Measurements from ENCODE around the gene POU6F1.

Gene POU6F1

GRCh38 chr12:51205350-51205749 lies 12.5 kb downstream of the POU6F1 start:
- H3K27ac ChIP-seq (ENCODE audit: low read depth, low read length): no peak overlapping the region
- no peaks in the 10 kb centered on the region for H3K27me3 ChIP-seq (ENCODE audit: control insufficient read depth, insufficient read depth, low read length)
- H3K9ac ChIP-seq (ENCODE audit: low read length): no peak overlapping the region
- H3K4me3 ChIP-seq (ENCODE audit: low read length): no peak overlapping the region
- peaks cover 2% of the 10 kb centered on the region for H3K36me3 ChIP-seq (ENCODE audit: control insufficient read depth, insufficient read depth, low read length)
- no peaks in the 10 kb centered on the region for H3K4me1 ChIP-seq (ENCODE audit: control insufficient read depth, insufficient read depth, low read length)

GRCh38 chr12:51202718-51203117 lies 15.1 kb downstream of the POU6F1 start:
- H3K4me3 ChIP-seq (ENCODE audit: low read length): no peak overlapping the region
- no peaks in the 10 kb centered on the region for H3K4me1 ChIP-seq (ENCODE audit: control insufficient read depth, insufficient read depth, low read length)
- H3K36me3 ChIP-seq (ENCODE audit: control insufficient read depth, insufficient read depth, low read length): peaks cover 2% of the 10 kb centered on the region
- no peaks in the 10 kb centered on the region for H3K27me3 ChIP-seq (ENCODE audit: control insufficient read depth, insufficient read depth, low read length)
- no peak overlapping the region for H3K27ac ChIP-seq (ENCODE audit: low read depth, low read length)
- no peak overlapping the region for H3K9ac ChIP-seq (ENCODE audit: low read length)

- peaks cover 3% of the 10 kb centered on the region for H3K36me3 ChIP-seq (ENCODE audit: control insufficient read depth, insufficient read depth, low read length)
- H3K4me3 ChIP-seq (ENCODE audit: low read length): no peak overlapping the region
- H3K9ac ChIP-seq (ENCODE audit: low read length): no peak overlapping the region
- H3K4me1 ChIP-seq (ENCODE audit: control insufficient read depth, insufficient read depth, low read length): no peaks in the 10 kb centered on the region
- H3K27ac ChIP-seq (ENCODE audit: low read depth, low read length): no peak overlapping the region
- H3K27me3 ChIP-seq (ENCODE audit: control insufficient read depth, insufficient read depth, low read length): no peaks in the 10 kb centered on the region
Measured at GRCh38 chr12:51200806-51201205, 17.1 kb downstream of the POU6F1 start.

- Histone ChIP-seq H3K9ac (ENCODE audit: low read length) (no peak overlapping the region), H3K4me1 (ENCODE audit: control insufficient read depth, insufficient read depth, low read length) (no peaks in the 10 kb centered on the region), H3K27me3 (ENCODE audit: control insufficient read depth, insufficient read depth, low read length) (no peaks in the 10 kb centered on the region), H3K36me3 (ENCODE audit: control insufficient read depth, insufficient read depth, low read length) (peaks cover 3% of the 10 kb centered on the region), H3K27ac (ENCODE audit: low read depth, low read length) (no peak overlapping the region), H3K4me3 (ENCODE audit: low read length) (no peak overlapping the region)
Measured at GRCh38 chr12:51200156-51200555, 17.7 kb downstream of the POU6F1 start.

- peaks cover 3% of the 10 kb centered on the region for H3K36me3 ChIP-seq (ENCODE audit: control insufficient read depth, insufficient read depth, low read length)
- no peaks in the 10 kb centered on the region for H3K4me1 ChIP-seq (ENCODE audit: control insufficient read depth, insufficient read depth, low read length)
- no peak overlapping the region for H3K27ac ChIP-seq (ENCODE audit: low read depth, low read length)
- H3K4me3 ChIP-seq (ENCODE audit: low read length): no peak overlapping the region
- no peak overlapping the region for H3K9ac ChIP-seq (ENCODE audit: low read length)
- H3K27me3 ChIP-seq (ENCODE audit: control insufficient read depth, insufficient read depth, low read length): no peaks in the 10 kb centered on the region
Measured at GRCh38 chr12:51199366-51199945, 18.4 kb downstream of the POU6F1 start.

GRCh38 chr12:51198568-51199365 lies 19.1 kb downstream of the POU6F1 start:
- no peak overlapping the region for H3K27ac ChIP-seq (ENCODE audit: low read depth, low read length)
- H3K9ac ChIP-seq (ENCODE audit: low read length): no peak overlapping the region
- H3K36me3 ChIP-seq (ENCODE audit: control insufficient read depth, insufficient read depth, low read length): peaks cover 3% of the 10 kb centered on the region

GRCh38 chr12:51197736-51198567 lies 19.9 kb downstream of the POU6F1 start:
- H3K36me3 ChIP-seq (ENCODE audit: control insufficient read depth, insufficient read depth, low read length): peaks cover 3% of the 10 kb centered on the region
- no peaks in the 10 kb centered on the region for H3K27me3 ChIP-seq (ENCODE audit: control insufficient read depth, insufficient read depth, low read length)
- H3K4me3 ChIP-seq (ENCODE audit: low read length): no peak overlapping the region
- no peak overlapping the region for H3K27ac ChIP-seq (ENCODE audit: low read depth, low read length)
- no peaks in the 10 kb centered on the region for H3K4me1 ChIP-seq (ENCODE audit: control insufficient read depth, insufficient read depth, low read length)
- no peak overlapping the region for H3K9ac ChIP-seq (ENCODE audit: low read length)

More at GRCh38 chr12:51198568-51199365, 19.1 kb downstream of the POU6F1 start:
- Histone ChIP-seq H3K4me3 (ENCODE audit: low read length) (no peak overlapping the region), H3K27me3 (ENCODE audit: control insufficient read depth, insufficient read depth, low read length) (no peaks in the 10 kb centered on the region), H3K4me1 (ENCODE audit: control insufficient read depth, insufficient read depth, low read length) (no peaks in the 10 kb centered on the region)

- no peaks in the 10 kb centered on the region for H3K4me1 ChIP-seq (ENCODE audit: control insufficient read depth, insufficient read depth, low read length)
- no peak overlapping the region for H3K4me3 ChIP-seq (ENCODE audit: low read length)
- H3K36me3 ChIP-seq (ENCODE audit: control insufficient read depth, insufficient read depth, low read length): peaks cover 6% of the 10 kb centered on the region
- H3K27ac ChIP-seq (ENCODE audit: low read depth, low read length): no peak overlapping the region
- no peak overlapping the region for H3K9ac ChIP-seq (ENCODE audit: low read length)
- H3K27me3 ChIP-seq (ENCODE audit: control insufficient read depth, insufficient read depth, low read length): no peaks in the 10 kb centered on the region
Measured at GRCh38 chr12:51196547-51196946, 21.3 kb downstream of the POU6F1 start.

GRCh38 chr12:51195841-51196240 lies 22.0 kb downstream of the POU6F1 start:
- no peaks in the 10 kb centered on the region for H3K4me1 ChIP-seq (ENCODE audit: control insufficient read depth, insufficient read depth, low read length)
- H3K4me3 ChIP-seq (ENCODE audit: low read length): no peak overlapping the region
- H3K36me3 ChIP-seq (ENCODE audit: control insufficient read depth, insufficient read depth, low read length): peaks cover 10% of the 10 kb centered on the region
- no peaks in the 10 kb centered on the region for H3K27me3 ChIP-seq (ENCODE audit: control insufficient read depth, insufficient read depth, low read length)
- H3K27ac ChIP-seq (ENCODE audit: low read depth, low read length): no peak overlapping the region
- H3K9ac ChIP-seq (ENCODE audit: low read length): no peak overlapping the region

GRCh38 chr12:51192284-51192671 lies 25.6 kb downstream of the POU6F1 start:
- Histone ChIP-seq H3K27me3 (ENCODE audit: control insufficient read depth, insufficient read depth, low read length) (no peaks in the 10 kb centered on the region), H3K4me3 (ENCODE audit: low read length) (no peak overlapping the region), H3K27ac (ENCODE audit: low read depth, low read length) (no peak overlapping the region), H3K9ac (ENCODE audit: low read length) (no peak overlapping the region), H3K4me1 (ENCODE audit: control insufficient read depth, insufficient read depth, low read length) (no peaks in the 10 kb centered on the region), H3K36me3 (ENCODE audit: control insufficient read depth, insufficient read depth, low read length) (peaks cover 12% of the 10 kb centered on the region)

- no peak overlapping the region for H3K4me3 ChIP-seq (ENCODE audit: low read length)
- H3K36me3 ChIP-seq (ENCODE audit: control insufficient read depth, insufficient read depth, low read length): peaks cover 12% of the 10 kb centered on the region
- no peaks in the 10 kb centered on the region for H3K4me1 ChIP-seq (ENCODE audit: control insufficient read depth, insufficient read depth, low read length)
- no peak overlapping the region for H3K9ac ChIP-seq (ENCODE audit: low read length)
- H3K27me3 ChIP-seq (ENCODE audit: control insufficient read depth, insufficient read depth, low read length): no peaks in the 10 kb centered on the region
- no peak overlapping the region for H3K27ac ChIP-seq (ENCODE audit: low read depth, low read length)
Measured at GRCh38 chr12:51191516-51192283, 26.2 kb downstream of the POU6F1 start.

GRCh38 chr12:51190820-51191219 lies 27.0 kb downstream of the POU6F1 start:
- Histone ChIP-seq H3K9ac (ENCODE audit: low read length) (no peak overlapping the region), H3K27me3 (ENCODE audit: control insufficient read depth, insufficient read depth, low read length) (no peaks in the 10 kb centered on the region), H3K4me1 (ENCODE audit: control insufficient read depth, insufficient read depth, low read length) (no peaks in the 10 kb centered on the region), H3K36me3 (ENCODE audit: control insufficient read depth, insufficient read depth, low read length) (peaks cover 12% of the 10 kb centered on the region), H3K27ac (ENCODE audit: low read depth, low read length) (no peak overlapping the region), H3K4me3 (ENCODE audit: low read length) (no peak overlapping the region)

Data from rectal smooth muscle tissue (tissue), 1 donor.